GM18858 (cell line): ENCODE measurements around the gene DRC3.
"Not testable (repeated sequence)": the region's sequence is repeated elsewhere in the genome, so short reads cannot be mapped to it uniquely, and the experiment has no call there.

ENCODE experiments used
- ATAC-seq: cut with Tn5 transposase; IDR thresholded peaks from one replicate; pipeline ENCODE4 v1.9.1; 2021; ENCODE audit not compliant: unreplicated experiment

Gene DRC3

GRCh38 chr17:17990282-17990681 lies 17.6 kb downstream of the DRC3 start:
- no peak for ATAC-seq

GRCh38 chr17:17993366-17993765 lies 20.7 kb downstream of the DRC3 start:
- no peak for ATAC-seq

- no peak for ATAC-seq
These were observed 21.2 kb downstream of the DRC3 start for GRCh38 chr17:17993852-17994251.

GRCh38 chr17:17994271-17995069 lies 21.8 kb downstream of the DRC3 start:
- ATAC-seq: no peak

- ATAC-seq: not testable (repeated sequence)
These were observed 23.2 kb downstream of the DRC3 start for GRCh38 chr17:17995887-17996286.

GRCh38 chr17:17998934-17999333 lies 26.3 kb downstream of the DRC3 start:
- ATAC-seq: no peak

- no peak for ATAC-seq
These were observed 26.8 kb downstream of the DRC3 start for GRCh38 chr17:17999364-18000029.

GRCh38 chr17:18000030-18000408 lies 27.4 kb downstream of the DRC3 start:
- ATAC-seq: no peak

GRCh38 chr17:18002171-18002570 lies 29.5 kb downstream of the DRC3 start:
- ATAC-seq: no peak

- ATAC-seq: no peak
These were observed 31.7 kb downstream of the DRC3 start for GRCh38 chr17:18004345-18004744.

GRCh38 chr17:18004884-18005305 lies 32.2 kb downstream of the DRC3 start:
- ATAC-seq: no peak

GRCh38 chr17:18005496-18005895 lies 32.8 kb downstream of the DRC3 start:
- no peak for ATAC-seq

- ATAC-seq: no peak
These were observed 34.0 kb downstream of the DRC3 start for GRCh38 chr17:18006495-18007239.

- ATAC-seq: no peak
These were observed 36.0 kb downstream of the DRC3 start for GRCh38 chr17:18008496-18009268.

GRCh38 chr17:18009609-18010420 lies 37.2 kb downstream of the DRC3 start:
- no peak for ATAC-seq

- ATAC-seq: no peak
These were observed 38.6 kb downstream of the DRC3 start for GRCh38 chr17:18011286-18011685.

- ATAC-seq: no peak
These were observed 41.3 kb downstream of the DRC3 start for GRCh38 chr17:18014006-18014405.

GRCh38 chr17:18015593-18015992 lies 42.9 kb downstream of the DRC3 start:
- no peak for ATAC-seq

- ATAC-seq: no peak
These were observed 43.8 kb downstream of the DRC3 start for GRCh38 chr17:18016426-18016825.

- ATAC-seq: no peak
These were observed 45.3 kb downstream of the DRC3 start for GRCh38 chr17:18017958-18018357.
